Right lobe of liver (tissue), 6 donors: ENCODE results near the gene KRT13. TPM values are rescaled to one million over a fixed set of nuclear protein-coding genes. Genes with fewer than 3 reads are reported as not detected.

Experiments used
- ATAC-seq, 4 donors: fragments of 200-7000 bp; cut with Tn5 transposase; one replicate each; pipeline ENCODE4 v1.9.1; 2020; ENCODE audit warnings: mild to moderate bottlenecking in 4 of 4, moderate library complexity in 4 of 4
- DNase-seq, 3 donors: peaks; one replicate each; pipeline ENCODE4 v3.0.0-alpha.2; 2020
- H3K27ac ChIP-seq, 3 donors: fragments of 200-600 bp; one replicate each; pipeline ENCODE4 v1.8.0; 2022
- H3K27me3 ChIP-seq, 2 donors: fragments of 200-600 bp; one replicate each; pipeline ENCODE4 v1.8.0; 2022
- H3K36me3 ChIP-seq, 4 donors: fragments of 200-600 bp; sonication (generic) in 1 of 4; one replicate each; pipeline versions ENCODE4 v1.5.1 to v1.8.0; 2017 to 2022; ENCODE audit warnings: control low read depth in 1 of 4
- H3K4me1 ChIP-seq, 4 donors: fragments of 200-600 bp; sonication (generic) in 1 of 4; one replicate each; pipeline versions ENCODE4 v1.5.1 to v1.8.0; 2017 to 2022; ENCODE audit warnings: control low read depth in 1 of 4
- H3K4me3 ChIP-seq, 3 donors: fragments of 200-600 bp; one replicate each; pipeline ENCODE4 v1.8.0; 2022
- H3K9me3 ChIP-seq, 4 donors: fragments of 200-600 bp; sonication (generic) in 1 of 4; one replicate each; pipeline versions ENCODE4 v1.5.1 to v1.8.0; 2017 to 2022; ENCODE audit warnings: control low read depth in 1 of 4
- CTCF ChIP-seq, 4 donors: fragments of 200-600 bp in 3 of 4; fragments of 450-650 bp in 1 of 4; IDR thresholded peaks; one replicate each; pipeline versions ENCODE4 v1.5.1 to v1.8.0; 2016 to 2022; ENCODE audit warnings: antibody characterized with exemption in 4 of 4, mild to moderate bottlenecking in 2 of 4
- POLR2A ChIP-seq: fragments of 450-650 bp; IDR thresholded peaks from one replicate; pipeline ENCODE4 v1.6.1; 2017; ENCODE audit warnings: antibody characterized with exemption, mild to moderate bottlenecking
- WGBS: methylation state at CpG from one replicate; pipeline ENCODE4 v1.1.6; 2018; ENCODE audit warnings: low coverage, low lambda C conversion rate; ENCODE audit not compliant: insufficient coverage; ENCODE audit errors: missing lambda C conversion rate; 5-methylcytosine and 5-hydroxymethylcytosine counted together
- intact Hi-C, 2 donors: fragments of 100-400 bp; cut with DNase I; formaldehyde crosslinking; loops; one replicate each; pipeline versions ENCODE4 v1.11.2 to v1.14.1; 2022
- total RNA-seq, 6 experiments: library from RNA; depleted of rRNA in 2 of 6; stranded (reverse); fragments of >200 nt in 2 of 6; fragmentation: NEBNext Ultra II Directional in 3 of 6; extraction: Animal tissue kit (Norgen Biotek cat#: 25700) in 3 of 6; gene quantifications; one replicate each; pipeline versions ENCODE4 v1.1.0 to v1.2.4, GENCODE V29; 2016 to 2023
- donor health status: DM: no; HTN: yes; CAD: no.
- donor health status: DM: no; HTN: no; CAD: no.
- donor health status: DM: no; HTN: no; CAD: no.
- donor health status: DM: no; HTN: yes; CAD: no.
- donor health status: DM: no; HTN: yes; CAD: no.

KRT13 gene
- total RNA-seq, 6 experiments from 2014 or later = 1.6 TPM; not detected in 5

GRCh38 chr17:41551365-41551764 is 46.0 kb upstream of the KRT13 start:
- H3K27ac ChIP-seq = no peak overlapping the region
- no peaks in the 10 kb centered on the region for H3K36me3 ChIP-seq
- TF ChIP-seq POLR2A (no peak), CTCF (IDR thresholded peaks at IDR 0.05) (no peak)
- peaks cover 0 to 7% (median 2%) of the 10 kb centered on the region in 4 donors for H3K4me1 ChIP-seq
- no peaks in the 10 kb centered on the region for H3K9me3 ChIP-seq
- intact Hi-C loops = loop anchor here (10.0 kb wide), 1 partner anchor 103 kb away; no protein-coding TSS in a partner anchor
- no peak overlapping the region for H3K4me3 ChIP-seq
- no peak for DNase-seq
- H3K27me3 ChIP-seq = peaks cover 0 to 8% of the 10 kb centered on the region in 2 donors
- ATAC-seq = no peak
- 46% methylated on average over 4 of the region's 5 CpGs for WGBS

GRCh38 chr17:41549596-41550039 is 44.2 kb upstream of the KRT13 start:
- TF ChIP-seq POLR2A = no peak
- TF ChIP-seq CTCF (IDR thresholded peaks at IDR 0.05) = no peak
- Histone ChIP-seq H3K36me3 (no peaks in the 10 kb centered on the region), H3K4me1 (peaks cover 0 to 7% (median 2%) of the 10 kb centered on the region in 4 donors), H3K9me3 (no peaks in the 10 kb centered on the region), H3K4me3 (no peak overlapping the region), H3K27me3 (peaks cover 0 to 8% of the 10 kb centered on the region in 2 donors), H3K27ac (no peak overlapping the region)
- DNase-seq (no peak), ATAC-seq (no peak)
- intact Hi-C loops = loop anchor here (10.0 kb wide), 1 partner anchor 105 kb away; no protein-coding TSS in a partner anchor
- 53% methylated on average over 6 of the region's 8 CpGs for WGBS

GRCh38 chr17:41548844-41549595 is 43.6 kb upstream of the KRT13 start:
- H3K4me3 ChIP-seq = peak overlapping the region in 1 of 3 donors; percentile 7
- DNase-seq (peak; percentile 74 to 87 (median 79)), ATAC-seq (peak; percentile 84 to 94 (median 90))
- H3K36me3 ChIP-seq = no peaks in the 10 kb centered on the region
- no peaks in the 10 kb centered on the region for H3K9me3 ChIP-seq
- TF ChIP-seq CTCF (IDR thresholded peaks at IDR 0.05) (peak; percentile 77 to 86 (median 82)), POLR2A (no peak)
- intact Hi-C loops = no loop called here
- H3K4me1 ChIP-seq = peaks cover 0 to 7% (median 2%) of the 10 kb centered on the region in 4 donors
- H3K27me3 ChIP-seq = peaks cover 0 to 8% of the 10 kb centered on the region in 2 donors
- peak overlapping the region in 1 of 3 donors; percentile 20 for H3K27ac ChIP-seq
- WGBS = 1% methylated on average over 14 of the region's 25 CpGs

GRCh38 chr17:41547921-41548843 is 42.8 kb upstream of the KRT13 start:
- 33% methylated on average over 13 of the region's 23 CpGs for WGBS
- H3K27ac ChIP-seq = no peak overlapping the region
- peaks cover 0 to 8% of the 10 kb centered on the region in 2 donors for H3K27me3 ChIP-seq
- H3K9me3 ChIP-seq = no peaks in the 10 kb centered on the region
- peak in 2 of 4 donors; percentile 12 to 35 for ATAC-seq
- H3K36me3 ChIP-seq = no peaks in the 10 kb centered on the region
- H3K4me3 ChIP-seq = peak overlapping the region in 1 of 3 donors; percentile 7
- TF ChIP-seq CTCF (IDR thresholded peaks at IDR 0.05) (no peak), POLR2A (no peak)
- H3K4me1 ChIP-seq = peaks cover 0 to 7% (median 2%) of the 10 kb centered on the region in 4 donors
- DNase-seq = no peak
- intact Hi-C loops = no loop called here
